ENCODE measurements around the gene YPEL5. TPM values are rescaled to one million over a fixed set of nuclear protein-coding genes. Genes with fewer than 3 reads are reported as not detected.
"Not testable (repeated sequence)": the region's sequence is repeated elsewhere in the genome, so short reads cannot be mapped to it uniquely, and the experiment has no call there.

The YPEL5 gene
- 22.3 TPM for polyA plus RNA-seq (2012; ENCODE audit: missing spikeins)

GRCh38 chr2:30146337-30147195, at the start of gene YPEL5:
Gene YPEL5, plus strand, starts transcription at chr2:30147007. Its CDS starts 9,645 bp downstream, at chr2:30156652.
- TF ChIP-seq POLR2A (IDR thresholded peaks at IDR 0.05; ENCODE audit: low read depth, low read length) = peak; percentile 58; the same call in 1 of the 2 replicates
- TF ChIP-seq POLR2AphosphoS5 (IDR thresholded peaks at IDR 0.05; ENCODE audit: low read depth, low read length) = no peak
- peak; percentile 99 for FAIRE-seq
- peak; percentile 83 for DNase-seq (ENCODE audit: insufficient read length)

GRCh38 chr2:30098266-30099005, 48.4 kb upstream of the YPEL5 start:
- FAIRE-seq = no peak

GRCh38 chr2:30099366-30099765, 47.4 kb upstream of the YPEL5 start:
- FAIRE-seq; DNase-seq (ENCODE audit: insufficient read length): not testable (repeated sequence)

More at GRCh38 chr2:30098266-30099005, 48.4 kb upstream of the YPEL5 start:
- TF ChIP-seq POLR2A (IDR thresholded peaks at IDR 0.05; ENCODE audit: low read depth, low read length) (no peak), POLR2AphosphoS5 (IDR thresholded peaks at IDR 0.05; ENCODE audit: low read depth, low read length) (no peak), TAF1 (IDR thresholded peaks at IDR 0.05; ENCODE audit: borderline replicate concordance, low read depth, low read length) (no peak)
- no peak for DNase-seq (ENCODE audit: insufficient read length)

GRCh38 chr2:30100691-30101090, 46.1 kb upstream of the YPEL5 start:
- not testable (repeated sequence) for FAIRE-seq; DNase-seq (ENCODE audit: insufficient read length)

- no peak for DNase-seq (ENCODE audit: insufficient read length)
- no peak for FAIRE-seq
- TF ChIP-seq TAF1 (IDR thresholded peaks at IDR 0.05; ENCODE audit: borderline replicate concordance, low read depth, low read length) (no peak), POLR2AphosphoS5 (IDR thresholded peaks at IDR 0.05; ENCODE audit: low read depth, low read length) (no peak), POLR2A (IDR thresholded peaks at IDR 0.05; ENCODE audit: low read depth, low read length) (no peak)
Observed at GRCh38 chr2:30104307-30104706, 42.5 kb upstream of the YPEL5 start.

GRCh38 chr2:30105556-30105955, 41.3 kb upstream of the YPEL5 start:
- no peak for TF ChIP-seq POLR2A (IDR thresholded peaks at IDR 0.05; ENCODE audit: low read depth, low read length)
- TF ChIP-seq TAF1 (IDR thresholded peaks at IDR 0.05; ENCODE audit: borderline replicate concordance, low read depth, low read length) = no peak
- no peak for FAIRE-seq
- DNase-seq (ENCODE audit: insufficient read length) = no peak

- no peak for FAIRE-seq
- no peak for TF ChIP-seq POLR2A (IDR thresholded peaks at IDR 0.05; ENCODE audit: low read depth, low read length)
- no peak for TF ChIP-seq POLR2AphosphoS5 (IDR thresholded peaks at IDR 0.05; ENCODE audit: low read depth, low read length)
- no peak for DNase-seq (ENCODE audit: insufficient read length)
Observed at GRCh38 chr2:30106543-30106942, 40.3 kb upstream of the YPEL5 start.

- no peak for TF ChIP-seq TAF1 (IDR thresholded peaks at IDR 0.05; ENCODE audit: borderline replicate concordance, low read depth, low read length)
- TF ChIP-seq POLR2A (IDR thresholded peaks at IDR 0.05; ENCODE audit: low read depth, low read length) = no peak
- TF ChIP-seq POLR2AphosphoS5 (IDR thresholded peaks at IDR 0.05; ENCODE audit: low read depth, low read length) = no peak
- FAIRE-seq (no peak), DNase-seq (ENCODE audit: insufficient read length) (no peak)
Observed at GRCh38 chr2:30108192-30108591, 38.6 kb upstream of the YPEL5 start.

GRCh38 chr2:30108851-30109250, 38.0 kb upstream of the YPEL5 start:
- TF ChIP-seq POLR2AphosphoS5 (IDR thresholded peaks at IDR 0.05; ENCODE audit: low read depth, low read length) (no peak), POLR2A (IDR thresholded peaks at IDR 0.05; ENCODE audit: low read depth, low read length) (no peak), TAF1 (IDR thresholded peaks at IDR 0.05; ENCODE audit: borderline replicate concordance, low read depth, low read length) (no peak)
- no peak for FAIRE-seq
- DNase-seq (ENCODE audit: insufficient read length) = no peak

GRCh38 chr2:30109856-30110255, 37.0 kb upstream of the YPEL5 start:
- TF ChIP-seq POLR2A (IDR thresholded peaks at IDR 0.05; ENCODE audit: low read depth, low read length) (no peak), POLR2AphosphoS5 (IDR thresholded peaks at IDR 0.05; ENCODE audit: low read depth, low read length) (no peak), TAF1 (IDR thresholded peaks at IDR 0.05; ENCODE audit: borderline replicate concordance, low read depth, low read length) (no peak)
- DNase-seq (ENCODE audit: insufficient read length) (no peak), FAIRE-seq (no peak)

GRCh38 chr2:30110773-30111172, 36.0 kb upstream of the YPEL5 start:
- no peak for FAIRE-seq
- TF ChIP-seq POLR2AphosphoS5 (IDR thresholded peaks at IDR 0.05; ENCODE audit: low read depth, low read length) (no peak), POLR2A (IDR thresholded peaks at IDR 0.05; ENCODE audit: low read depth, low read length) (no peak), TAF1 (IDR thresholded peaks at IDR 0.05; ENCODE audit: borderline replicate concordance, low read depth, low read length) (no peak)
- no peak for DNase-seq (ENCODE audit: insufficient read length)

GRCh38 chr2:30111186-30111585, 35.6 kb upstream of the YPEL5 start:
- not testable (repeated sequence) for FAIRE-seq; DNase-seq (ENCODE audit: insufficient read length)
